HCT116 (cell line): ENCODE data around the gene KCNC2. TPM values are rescaled to one million over a fixed set of nuclear protein-coding genes. Genes with fewer than 3 reads are reported as not detected.

Experiments
- ATAC-seq: fragments of 200-7000 bp; cut with Tn5 transposase; 2 replicates; pipeline ENCODE4 v1.9.1; 2020; ENCODE audit warnings: mild to moderate bottlenecking, moderate library complexity
- BruUV-seq: library from RNA; stranded (reverse); fragments of 400-500 nt; replicated peaks from 2 replicates; lab custom pipeline; 2021; lab: Mats Ljungman, UMichigan
- CTCF ChIA-PET: fragments of 300-600 bp; sonication (Branson Sonifier 250); formaldehyde crosslinking; loops from one replicate; lab custom pipeline; 2021; ENCODE audit warnings: antibody characterized with exemption; lab: Charles Lee
- POLR2A ChIA-PET: fragments of 300-600, 350-600 bp; sonication (Branson Sonifier 250); formaldehyde crosslinking; loops from one replicate; lab custom pipeline; 2021; ENCODE audit warnings: antibody characterized with exemption; lab: Charles Lee
- RAD21 ChIA-PET, 2 experiments: fragments of 300-600 bp; sonication (Branson Sonifier 250); formaldehyde crosslinking; loops; one replicate each; lab custom pipeline; 2023; ENCODE audit warnings: low total read pairs in 2 of 2; ENCODE audit not compliant: uncharacterized antibody in 2 of 2, unreplicated experiment in 2 of 2, low non-redundant PET in 1 of 2; lab: Charles Lee
- DNase-seq: peaks from one replicate; pipeline ENCODE4 v3.0.0-alpha.2; 2010; ENCODE audit warnings: low read depth, low spot score
- H2AFZ ChIP-seq: fragments of 200-600 bp; shearing (Covaris generic), sonication (generic); 2 replicates; pipeline ENCODE4 v1.6.1; 2017; ENCODE audit warnings: low read depth, mixed run types, mixed read lengths, antibody characterized with exemption, low read length; ENCODE audit not compliant: poor library complexity, severe bottlenecking
- H3K27ac ChIP-seq: 2 replicates; pipeline ENCODE4 v1.5.1; 2012; ENCODE audit warnings: low read depth, low read length
- H3K27me3 ChIP-seq: fragments of 200-600 bp; sonication (generic); 2 replicates; pipeline ENCODE4 v1.6.1; 2016; ENCODE audit warnings: mixed run types, low read length, mixed read lengths; ENCODE audit not compliant: insufficient read depth
- H3K36me3 ChIP-seq, 2 experiments: fragments of 200-500 bp in 1 of 2; fragments of 200-600 bp in 1 of 2; sonication (Bioruptor generic) in 1 of 2; sonication (generic) in 1 of 2; 2 replicates each; pipeline versions ENCODE4 v1.5.1 to v1.6.1; 2014 to 2016; ENCODE audit warnings: low read length in 2 of 2, inconsistent platforms in 1 of 2, mixed read lengths in 1 of 2, mixed run types in 1 of 2; ENCODE audit not compliant: insufficient read depth in 2 of 2, control insufficient read depth in 1 of 2
- H3K4me1 ChIP-seq, 2 experiments: fragments of 200-600 bp in 1 of 2; sonication (generic) in 1 of 2; 2 replicates each; pipeline versions ENCODE4 v1.5.1 to v1.6.1; 2012 to 2017; ENCODE audit warnings: low read length in 2 of 2, inconsistent platforms in 1 of 2, mild to moderate bottlenecking in 1 of 2, mixed read lengths in 1 of 2, mixed run types in 1 of 2, moderate library complexity in 1 of 2; ENCODE audit not compliant: insufficient read depth in 2 of 2, control insufficient read depth in 1 of 2
- H3K4me2 ChIP-seq: fragments of 200-600 bp; sonication (generic); 2 replicates; pipeline ENCODE4 v1.6.1; 2017; ENCODE audit warnings: mixed run types, low read length, mixed read lengths
- H3K4me3 ChIP-seq, 2 experiments: fragments of 200-600 bp in 1 of 2; sonication (generic) in 1 of 2; replicated peaks in 1 of 2; 2 replicates each; pipeline ENCODE4 v1.5.1; 2011 to 2016; ENCODE audit warnings: low read length in 2 of 2, control low read depth in 1 of 2, low read depth in 1 of 2, mild to moderate bottlenecking in 1 of 2, mixed read lengths in 1 of 2, mixed run types in 1 of 2
- H3K79me2 ChIP-seq: fragments of 200-600 bp; sonication (generic); 2 replicates; pipeline ENCODE4 v1.6.1; 2017; ENCODE audit warnings: mild to moderate bottlenecking, mixed run types, low read length, moderate library complexity, mixed read lengths; ENCODE audit not compliant: insufficient read depth
- H3K9ac ChIP-seq: fragments of 200-600 bp; sonication (generic); 2 replicates; pipeline ENCODE4 v1.6.1; 2016; ENCODE audit warnings: low read length, mixed read lengths
- H3K9me2 ChIP-seq: fragments of 200-600 bp; sonication (generic), shearing (Covaris generic); 2 replicates; pipeline ENCODE4 v1.6.1; 2017; ENCODE audit warnings: mixed run types, mild to moderate bottlenecking, moderate library complexity; ENCODE audit not compliant: insufficient read depth
- H3K9me3 ChIP-seq, 2 experiments: fragments of 200-500 bp in 1 of 2; fragments of 200-600 bp in 1 of 2; sonication (Bioruptor generic) in 1 of 2; sonication (generic) in 1 of 2; 2 replicates each; pipeline ENCODE4 v1.6.1; 2014 to 2017; ENCODE audit warnings: low read length in 2 of 2, mixed read lengths in 2 of 2, inconsistent platforms in 1 of 2, low read depth in 1 of 2, mild to moderate bottlenecking in 1 of 2, mixed run types in 1 of 2, moderate library complexity in 1 of 2; ENCODE audit not compliant: control insufficient read depth in 1 of 2, insufficient read depth in 1 of 2
- H4K20me1 ChIP-seq: fragments of 200-600 bp; sonication (generic), shearing (Covaris generic); 2 replicates; pipeline ENCODE4 v1.6.1; 2017; ENCODE audit warnings: mixed run types, mild to moderate bottlenecking, moderate library complexity; ENCODE audit not compliant: insufficient read depth
- CBX3 ChIP-seq: IDR thresholded peaks from 2 replicates; pipeline ENCODE4 v1.6.1; 2012; ENCODE audit warnings: low read depth
- CEBPB ChIP-seq: IDR thresholded peaks from 2 replicates; pipeline ENCODE4 v1.6.1; 2012; ENCODE audit warnings: low read depth
- EGR1 ChIP-seq: IDR thresholded peaks from 2 replicates; pipeline ENCODE4 v1.6.1; 2012; ENCODE audit warnings: low read depth
- ELF1 ChIP-seq: IDR thresholded peaks from 2 replicates; pipeline ENCODE4 v1.6.1; 2012; ENCODE audit warnings: low read depth, borderline replicate concordance
- EZH2 ChIP-seq: fragments of 200-600 bp; sonication (generic); IDR thresholded peaks from 2 replicates; pipeline ENCODE4 v1.6.1; 2017; ENCODE audit warnings: antibody characterized with exemption, mixed run types
- EZH2phosphoT487 ChIP-seq: fragments of 200-600 bp; IDR thresholded peaks from 2 replicates; pipeline ENCODE4 v1.6.1; 2018; ENCODE audit warnings: antibody characterized with exemption, borderline replicate concordance
- JUND ChIP-seq: IDR thresholded peaks from 2 replicates; pipeline ENCODE4 v1.6.1; 2012
- POLR2AphosphoS5 ChIP-seq: IDR thresholded peaks from 2 replicates; pipeline ENCODE4 v1.6.1; 2011; ENCODE audit warnings: mild to moderate bottlenecking, low read depth, low read length, moderate library complexity
- RAD21 ChIP-seq: IDR thresholded peaks from 2 replicates; pipeline ENCODE4 v1.6.1; 2012; ENCODE audit warnings: low read depth, mild to moderate bottlenecking
- SIN3A ChIP-seq: IDR thresholded peaks from 2 replicates; pipeline ENCODE4 v1.6.1; 2012; ENCODE audit warnings: low read depth
- SP1 ChIP-seq: IDR thresholded peaks from 2 replicates; pipeline ENCODE4 v1.6.1; 2012; ENCODE audit warnings: low read depth
- SRF ChIP-seq: IDR thresholded peaks from 2 replicates; pipeline ENCODE4 v1.6.1; 2012; ENCODE audit warnings: low read depth
- TCF7L2 ChIP-seq: IDR thresholded peaks from 2 replicates; pipeline ENCODE4 v1.7.0; 2011; ENCODE audit warnings: borderline replicate concordance, inconsistent platforms; ENCODE audit not compliant: insufficient read depth, insufficient read length; ENCODE audit errors: extremely low read depth
- YY1 ChIP-seq: IDR thresholded peaks from 2 replicates; pipeline ENCODE4 v1.6.1; 2011; ENCODE audit warnings: low read length, low read depth, moderate library complexity, mild to moderate bottlenecking; ENCODE audit not compliant: insufficient replicate concordance; ENCODE audit errors: extremely low read depth
- ZFX ChIP-seq: fragments of 450-650 bp; IDR thresholded peaks from 2 replicates; pipeline ENCODE4 v1.6.1; 2017
- intact Hi-C: fragments of 100-400 bp; cut with micrococcal nuclease; formaldehyde crosslinking; loops from 2 replicates; pipeline ENCODE4 v1.10.0; 2022
- total RNA-seq: library from RNA; stranded (reverse); gene quantifications from one replicate; pipeline ENCODE4 v1.2.1, GENCODE V29; 2021; ENCODE audit not compliant: unreplicated experiment
- TF ChIP-seq, protein P1 (sequence below): IDR thresholded peaks from 2 replicates; pipeline ENCODE4 v1.6.1; 2012; ENCODE audit warnings: low read depth
- TF ChIP-seq, protein P2 (sequence below), 3 experiments: fragments of 200-600 bp in 1 of 3; sonication (generic) in 1 of 3; IDR thresholded peaks in 2 of 3; conservative IDR thresholded peaks in 1 of 3; 2 replicates each; pipeline ENCODE4 v1.5.1; 2012 to 2017; ENCODE audit warnings: low read depth in 2 of 3, low read length in 2 of 3, antibody characterized with exemption in 1 of 3, borderline replicate concordance in 1 of 3, control low read depth in 1 of 3, mild to moderate bottlenecking in 1 of 3, mixed read lengths in 1 of 3, mixed run types in 1 of 3, moderate library complexity in 1 of 3; ENCODE audit not compliant: insufficient read depth in 1 of 3
- TF ChIP-seq, protein P3 (sequence below): IDR thresholded peaks from 2 replicates; pipeline ENCODE4 v1.6.1; 2012
- TF ChIP-seq, protein P4 (sequence below): IDR thresholded peaks from 2 replicates; pipeline ENCODE4 v1.6.1; 2011; ENCODE audit warnings: mild to moderate bottlenecking, low read length, moderate library complexity; ENCODE audit not compliant: insufficient replicate concordance; ENCODE audit errors: extremely low read depth

KCNC2 gene
- total RNA-seq, 1 experiment from 2014 or later: not detected

DNA sequence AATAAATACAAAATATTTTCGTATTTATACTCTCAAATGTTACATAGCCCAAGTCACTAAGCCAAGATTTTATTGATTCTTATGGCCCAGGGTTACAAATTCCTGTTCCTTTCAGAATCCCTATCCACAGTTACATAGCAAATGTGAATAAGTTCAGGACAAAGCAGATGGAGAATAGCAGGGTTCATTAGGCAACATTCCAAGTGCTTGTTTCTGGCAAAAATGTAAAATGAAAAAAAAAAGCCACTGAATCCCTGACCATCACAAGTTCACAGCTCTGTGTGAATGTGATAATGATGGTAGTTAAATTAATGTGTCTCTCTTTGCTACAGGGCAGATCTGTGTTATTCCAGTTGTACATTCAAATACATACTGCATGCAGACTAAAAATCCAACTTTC is 74.6 kb downstream of the KCNC2 start:
- POLR2A ChIA-PET: no interaction called here
- no TSS peak for BruUV-seq
- RAD21 ChIA-PET: no interaction called here

More for the DNA sequence above, 74.6 kb downstream of the KCNC2 start:
- TF ChIP-seq, protein P1, sequence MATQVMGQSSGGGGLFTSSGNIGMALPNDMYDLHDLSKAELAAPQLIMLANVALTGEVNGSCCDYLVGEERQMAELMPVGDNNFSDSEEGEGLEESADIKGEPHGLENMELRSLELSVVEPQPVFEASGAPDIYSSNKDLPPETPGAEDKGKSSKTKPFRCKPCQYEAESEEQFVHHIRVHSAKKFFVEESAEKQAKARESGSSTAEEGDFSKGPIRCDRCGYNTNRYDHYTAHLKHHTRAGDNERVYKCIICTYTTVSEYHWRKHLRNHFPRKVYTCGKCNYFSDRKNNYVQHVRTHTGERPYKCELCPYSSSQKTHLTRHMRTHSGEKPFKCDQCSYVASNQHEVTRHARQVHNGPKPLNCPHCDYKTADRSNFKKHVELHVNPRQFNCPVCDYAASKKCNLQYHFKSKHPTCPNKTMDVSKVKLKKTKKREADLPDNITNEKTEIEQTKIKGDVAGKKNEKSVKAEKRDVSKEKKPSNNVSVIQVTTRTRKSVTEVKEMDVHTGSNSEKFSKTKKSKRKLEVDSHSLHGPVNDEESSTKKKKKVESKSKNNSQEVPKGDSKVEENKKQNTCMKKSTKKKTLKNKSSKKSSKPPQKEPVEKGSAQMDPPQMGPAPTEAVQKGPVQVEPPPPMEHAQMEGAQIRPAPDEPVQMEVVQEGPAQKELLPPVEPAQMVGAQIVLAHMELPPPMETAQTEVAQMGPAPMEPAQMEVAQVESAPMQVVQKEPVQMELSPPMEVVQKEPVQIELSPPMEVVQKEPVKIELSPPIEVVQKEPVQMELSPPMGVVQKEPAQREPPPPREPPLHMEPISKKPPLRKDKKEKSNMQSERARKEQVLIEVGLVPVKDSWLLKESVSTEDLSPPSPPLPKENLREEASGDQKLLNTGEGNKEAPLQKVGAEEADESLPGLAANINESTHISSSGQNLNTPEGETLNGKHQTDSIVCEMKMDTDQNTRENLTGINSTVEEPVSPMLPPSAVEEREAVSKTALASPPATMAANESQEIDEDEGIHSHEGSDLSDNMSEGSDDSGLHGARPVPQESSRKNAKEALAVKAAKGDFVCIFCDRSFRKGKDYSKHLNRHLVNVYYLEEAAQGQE: no peak
- TF ChIP-seq CEBPB (no peak), POLR2AphosphoS5 (no peak), ELF1 (no peak), EGR1 (no peak), EZH2phosphoT487 (no peak), TCF7L2 (no peak), ZFX (no peak), SIN3A (no peak), SRF (no peak), CBX3 (no peak), RAD21 (no peak), JUND (no peak), SP1 (no peak), EZH2 (no peak), YY1 (no peak)
- TF ChIP-seq, protein P2, sequence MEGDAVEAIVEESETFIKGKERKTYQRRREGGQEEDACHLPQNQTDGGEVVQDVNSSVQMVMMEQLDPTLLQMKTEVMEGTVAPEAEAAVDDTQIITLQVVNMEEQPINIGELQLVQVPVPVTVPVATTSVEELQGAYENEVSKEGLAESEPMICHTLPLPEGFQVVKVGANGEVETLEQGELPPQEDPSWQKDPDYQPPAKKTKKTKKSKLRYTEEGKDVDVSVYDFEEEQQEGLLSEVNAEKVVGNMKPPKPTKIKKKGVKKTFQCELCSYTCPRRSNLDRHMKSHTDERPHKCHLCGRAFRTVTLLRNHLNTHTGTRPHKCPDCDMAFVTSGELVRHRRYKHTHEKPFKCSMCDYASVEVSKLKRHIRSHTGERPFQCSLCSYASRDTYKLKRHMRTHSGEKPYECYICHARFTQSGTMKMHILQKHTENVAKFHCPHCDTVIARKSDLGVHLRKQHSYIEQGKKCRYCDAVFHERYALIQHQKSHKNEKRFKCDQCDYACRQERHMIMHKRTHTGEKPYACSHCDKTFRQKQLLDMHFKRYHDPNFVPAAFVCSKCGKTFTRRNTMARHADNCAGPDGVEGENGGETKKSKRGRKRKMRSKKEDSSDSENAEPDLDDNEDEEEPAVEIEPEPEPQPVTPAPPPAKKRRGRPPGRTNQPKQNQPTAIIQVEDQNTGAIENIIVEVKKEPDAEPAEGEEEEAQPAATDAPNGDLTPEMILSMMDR (IDR thresholded peaks at IDR 0.05 in 2 of 3, conservative IDR thresholded peaks at IDR 0.05 in 1 of 3; ENCODE audit: borderline replicate concordance in 1 of 3, insufficient read depth in 1 of 3, low read depth in 2 of 3, low read length in 2 of 3): no peak
- TF ChIP-seq, protein P3, sequence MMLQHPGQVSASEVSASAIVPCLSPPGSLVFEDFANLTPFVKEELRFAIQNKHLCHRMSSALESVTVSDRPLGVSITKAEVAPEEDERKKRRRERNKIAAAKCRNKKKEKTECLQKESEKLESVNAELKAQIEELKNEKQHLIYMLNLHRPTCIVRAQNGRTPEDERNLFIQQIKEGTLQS: no peak
- TF ChIP-seq, protein P4, sequence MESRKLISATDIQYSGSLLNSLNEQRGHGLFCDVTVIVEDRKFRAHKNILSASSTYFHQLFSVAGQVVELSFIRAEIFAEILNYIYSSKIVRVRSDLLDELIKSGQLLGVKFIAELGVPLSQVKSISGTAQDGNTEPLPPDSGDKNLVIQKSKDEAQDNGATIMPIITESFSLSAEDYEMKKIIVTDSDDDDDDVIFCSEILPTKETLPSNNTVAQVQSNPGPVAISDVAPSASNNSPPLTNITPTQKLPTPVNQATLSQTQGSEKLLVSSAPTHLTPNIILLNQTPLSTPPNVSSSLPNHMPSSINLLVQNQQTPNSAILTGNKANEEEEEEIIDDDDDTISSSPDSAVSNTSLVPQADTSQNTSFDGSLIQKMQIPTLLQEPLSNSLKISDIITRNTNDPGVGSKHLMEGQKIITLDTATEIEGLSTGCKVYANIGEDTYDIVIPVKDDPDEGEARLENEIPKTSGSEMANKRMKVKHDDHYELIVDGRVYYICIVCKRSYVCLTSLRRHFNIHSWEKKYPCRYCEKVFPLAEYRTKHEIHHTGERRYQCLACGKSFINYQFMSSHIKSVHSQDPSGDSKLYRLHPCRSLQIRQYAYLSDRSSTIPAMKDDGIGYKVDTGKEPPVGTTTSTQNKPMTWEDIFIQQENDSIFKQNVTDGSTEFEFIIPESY: no peak
- no peaks in the 10 kb centered on the region for H3K79me2 ChIP-seq
- no peaks in the 10 kb centered on the region for H3K27me3 ChIP-seq
- no peaks in the 10 kb centered on the region for H3K36me3 ChIP-seq
- no peak overlapping the region for H3K4me3 ChIP-seq
- H3K27ac ChIP-seq: no peak overlapping the region
- H2AFZ ChIP-seq: no peak overlapping the region
- H3K9me2 ChIP-seq: 0 out of 2 replicates have a peak, but pooled peaks cover 2% of the 10 kb centered on the region
- ATAC-seq (no peak), DNase-seq (no peak)
- CTCF ChIA-PET: no interaction called here
- no peak overlapping the region for H3K4me2 ChIP-seq
- no peaks in the 10 kb centered on the region for H3K9me3 ChIP-seq
- H3K9ac ChIP-seq: no peak overlapping the region
- no peaks in the 10 kb centered on the region for H4K20me1 ChIP-seq
- no peaks in the 10 kb centered on the region for H3K4me1 ChIP-seq
- intact Hi-C loops: no loop called here
